DLD1 (cell line): ENCODE data around the gene USP24.
"Not testable (repeated sequence)": the region's sequence is repeated elsewhere in the genome, so short reads cannot be mapped to it uniquely, and the experiment has no call there.

Experiments used
- in situ Hi-C: cut with HindIII; loops from 2 replicates; pipeline ENCODE4 v1.10.0; 2017; ENCODE audit warnings: low sequenced_read_pairs

USP24 gene

GRCh38 chr1:55204997-55205396, 10.2 kb downstream of the USP24 start:
- in situ Hi-C loops = no loop called here

- in situ Hi-C loops = no loop called here
Observed at GRCh38 chr1:55203064-55203463, 12.1 kb downstream of the USP24 start.

- in situ Hi-C loops = no loop called here
Observed at GRCh38 chr1:55200667-55201066, 14.5 kb downstream of the USP24 start.

- in situ Hi-C loops = not testable (repeated sequence)
Observed at GRCh38 chr1:55199735-55200134, 15.4 kb downstream of the USP24 start.

GRCh38 chr1:55198044-55198443, 17.1 kb downstream of the USP24 start:
- in situ Hi-C loops = no loop called here

GRCh38 chr1:55197099-55197498, 18.1 kb downstream of the USP24 start:
- in situ Hi-C loops = no loop called here

- in situ Hi-C loops = no loop called here
Observed at GRCh38 chr1:55196433-55197035, 18.6 kb downstream of the USP24 start.

- in situ Hi-C loops = no loop called here
Observed at GRCh38 chr1:55195521-55196233, 19.5 kb downstream of the USP24 start.

- in situ Hi-C loops = no loop called here
Observed at GRCh38 chr1:55194851-55195250, 20.3 kb downstream of the USP24 start.

GRCh38 chr1:55192093-55192492, 23.1 kb downstream of the USP24 start:
- in situ Hi-C loops = no loop called here

- in situ Hi-C loops = not testable (repeated sequence)
Observed at GRCh38 chr1:55191219-55191952, 23.8 kb downstream of the USP24 start.

- in situ Hi-C loops = no loop called here
Observed at GRCh38 chr1:55190109-55190508, 25.1 kb downstream of the USP24 start.

- in situ Hi-C loops = no loop called here
Observed at GRCh38 chr1:55188909-55189308, 26.3 kb downstream of the USP24 start.

GRCh38 chr1:55185832-55186231, 29.3 kb downstream of the USP24 start:
- in situ Hi-C loops = no loop called here

- in situ Hi-C loops = no loop called here
Observed at GRCh38 chr1:55184859-55185258, 30.3 kb downstream of the USP24 start.

GRCh38 chr1:55181666-55182065, 33.5 kb downstream of the USP24 start:
- in situ Hi-C loops = no loop called here

GRCh38 chr1:55180075-55180670, 35.0 kb downstream of the USP24 start:
- in situ Hi-C loops = no loop called here

GRCh38 chr1:55179177-55179835, 35.9 kb downstream of the USP24 start:
- in situ Hi-C loops = no loop called here

- in situ Hi-C loops = no loop called here
Observed at GRCh38 chr1:55172687-55173086, 42.5 kb downstream of the USP24 start.

GRCh38 chr1:55172272-55172671, 42.9 kb downstream of the USP24 start:
- in situ Hi-C loops = no loop called here

GRCh38 chr1:55171694-55172093, 43.5 kb downstream of the USP24 start:
- in situ Hi-C loops = no loop called here
